Stimulated activated CD4-positive, alpha-beta T cell treated with anti-CD3 and anti-CD28 coated beads, Interleukin-4, amount 100 ng/mL, for 24 hours (primary cell): ENCODE data around the gene EEA1.
A peak's percentile ranks its signal among the peaks of the same experiment; 100 is the strongest.
"Not testable (repeated sequence)": the region's sequence is repeated elsewhere in the genome, so short reads cannot be mapped to it uniquely, and the experiment has no call there.

Experiments
- DNase-seq: peaks from one replicate; pipeline ENCODE4 v3.0.0-alpha.2; 2020

The EEA1 gene

GRCh38 chr12:92928962-92929915, at the start of gene EEA1:
EEA1 (minus strand) TSS chr12:92929295; CDS start chr12:92929066, 229 bp downstream.
- peak; percentile 98 for DNase-seq

DNA sequence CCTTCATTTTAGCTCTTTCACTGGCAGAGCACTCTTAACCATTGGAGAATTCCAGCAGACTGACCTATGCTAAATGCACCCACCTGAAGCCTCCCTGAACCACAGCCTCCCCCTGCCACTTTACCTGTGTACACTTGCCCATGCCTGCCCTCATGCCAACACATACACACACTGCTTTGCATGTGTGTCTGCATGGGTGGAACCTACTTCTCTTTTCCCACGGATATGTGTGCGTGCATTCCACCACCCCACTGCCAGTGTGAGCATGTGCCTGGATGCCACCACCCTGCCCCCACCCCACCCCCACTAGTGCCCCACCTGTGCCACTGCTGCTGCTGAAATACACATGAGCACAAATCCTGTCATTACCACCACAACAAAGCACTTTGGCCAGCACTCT, 49.5 kb upstream of the EEA1 start:
- DNase-seq, result no peak

DNA sequence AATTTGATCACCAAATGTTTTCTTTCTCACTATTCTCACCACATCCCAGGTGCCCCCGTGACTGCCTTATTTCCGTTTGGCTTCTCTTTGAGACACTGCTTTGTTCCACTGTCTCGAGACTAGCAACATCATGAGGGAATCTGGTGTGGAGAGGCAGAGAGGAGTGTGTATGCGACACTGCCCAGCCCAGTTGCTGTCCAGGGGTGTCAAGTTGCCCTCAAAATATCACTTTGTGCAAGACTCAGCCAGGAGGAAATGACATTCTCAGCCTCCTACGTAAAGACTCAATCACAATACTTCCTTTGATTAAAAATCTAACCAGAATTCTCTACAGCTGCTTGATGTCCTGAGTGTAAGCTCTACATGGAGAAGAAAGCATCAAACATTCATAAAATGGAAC, 48.2 kb upstream of the EEA1 start:
- DNase-seq, result no peak

GRCh38 chr12:92974759-92975158, 45.7 kb upstream of the EEA1 start:
- DNase-seq, result no peak

DNA sequence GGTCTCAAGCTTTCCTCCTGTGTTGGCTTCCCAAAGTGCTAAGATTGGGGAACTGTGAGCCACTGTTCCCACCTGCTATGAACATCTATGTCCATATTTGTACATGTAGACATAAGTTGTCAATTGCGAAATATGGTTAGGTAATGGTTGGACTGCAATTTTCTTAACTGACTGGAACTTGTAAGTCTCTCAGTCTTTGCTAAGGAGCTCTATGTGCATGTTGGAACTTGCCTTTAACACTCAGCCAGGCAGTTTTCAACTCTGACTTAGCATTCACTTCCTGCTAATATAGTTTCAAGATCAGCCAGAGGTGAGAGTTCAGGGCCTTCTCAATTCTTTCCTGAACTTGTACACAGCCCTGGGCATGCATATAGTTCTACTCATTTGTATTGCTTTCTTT, 44.5 kb upstream of the EEA1 start:
- no peak for DNase-seq

GRCh38 chr12:92971859-92972524, 42.9 kb upstream of the EEA1 start:
- no peak for DNase-seq

GRCh38 chr12:92968176-92968813, 39.2 kb upstream of the EEA1 start:
- DNase-seq, result no peak

DNA sequence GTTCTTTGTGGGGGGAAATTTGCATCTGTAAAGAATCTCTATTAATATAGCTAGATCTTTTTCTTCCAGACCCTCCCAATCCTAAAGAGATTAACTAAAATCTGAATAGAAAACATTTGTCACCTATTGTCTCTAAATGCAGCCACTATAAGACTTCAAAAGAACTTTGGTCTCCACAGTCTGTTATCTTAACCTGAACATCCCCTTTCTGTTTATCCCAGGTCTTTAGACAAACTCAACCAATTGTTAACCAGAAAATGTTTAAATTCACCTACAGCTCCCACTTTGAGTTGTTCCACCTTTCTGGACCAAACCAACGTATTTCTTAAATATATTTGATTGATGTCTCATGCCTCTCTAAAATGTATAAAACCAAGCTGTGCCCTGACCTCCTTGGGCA, 35.3 kb upstream of the EEA1 start:
- not testable (repeated sequence) for DNase-seq

GRCh38 chr12:92961949-92962348, 32.9 kb upstream of the EEA1 start:
- no peak for DNase-seq

- DNase-seq, result no peak
Observed at GRCh38 chr12:92955997-92956663, 27.0 kb upstream of the EEA1 start.

DNA sequence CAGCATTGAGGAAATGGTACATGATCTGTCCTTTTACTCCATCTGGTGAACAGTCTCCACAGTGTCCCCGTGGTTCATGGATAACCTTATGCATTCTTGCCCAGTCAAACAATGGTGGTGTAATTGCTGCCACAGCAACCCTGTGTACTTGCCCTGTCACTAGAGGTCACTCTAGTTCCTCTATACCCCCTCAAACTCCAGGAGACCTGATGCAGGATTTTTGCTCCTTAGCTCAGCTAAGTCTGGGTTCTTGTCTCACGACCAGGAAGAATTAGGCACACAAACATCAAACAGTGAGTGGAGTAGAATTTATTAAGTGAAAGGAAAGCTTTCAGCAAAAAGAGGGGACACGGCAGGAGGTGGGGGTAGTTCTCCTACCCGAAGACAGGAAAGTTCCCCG, 24.7 kb upstream of the EEA1 start:
- DNase-seq, result no peak

DNA sequence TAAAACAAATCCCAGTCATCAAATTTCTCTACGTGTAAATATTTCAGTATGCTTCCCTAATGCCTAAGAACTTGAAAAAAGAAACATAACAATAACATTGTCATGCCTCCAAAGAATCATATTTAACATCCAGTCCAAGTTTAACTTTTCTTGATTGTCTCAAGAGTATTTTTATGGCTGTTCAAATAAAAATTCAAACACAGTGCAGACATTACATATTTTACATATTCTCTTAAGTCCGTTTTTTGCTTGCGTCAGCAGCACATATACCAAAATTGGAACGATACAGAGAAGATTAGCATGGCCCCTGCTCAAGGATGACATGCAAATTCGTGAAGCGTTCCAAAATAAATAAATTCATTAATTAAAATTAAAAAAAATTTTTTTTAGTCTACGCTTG, 23.3 kb upstream of the EEA1 start:
- no peak for DNase-seq

DNA sequence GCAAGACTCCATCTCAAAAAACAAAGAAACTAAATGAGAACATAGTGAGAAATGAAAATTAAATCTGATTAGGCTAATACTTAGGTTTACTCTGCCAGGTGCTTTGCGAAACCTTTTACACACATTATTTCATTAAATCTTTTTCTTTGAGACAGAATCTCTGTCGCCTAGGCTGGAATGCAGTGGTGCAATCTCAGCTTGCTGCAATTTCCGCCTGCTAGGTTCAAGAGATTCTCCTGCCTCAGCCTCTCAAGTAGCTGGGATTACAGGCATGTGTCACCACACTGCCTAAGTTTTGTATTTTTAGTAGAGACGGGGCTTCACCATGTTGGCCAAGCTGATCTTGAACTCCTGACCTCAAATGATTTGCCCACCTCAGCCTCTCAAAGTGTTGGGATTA, 21.9 kb upstream of the EEA1 start:
- no peak for DNase-seq

DNA sequence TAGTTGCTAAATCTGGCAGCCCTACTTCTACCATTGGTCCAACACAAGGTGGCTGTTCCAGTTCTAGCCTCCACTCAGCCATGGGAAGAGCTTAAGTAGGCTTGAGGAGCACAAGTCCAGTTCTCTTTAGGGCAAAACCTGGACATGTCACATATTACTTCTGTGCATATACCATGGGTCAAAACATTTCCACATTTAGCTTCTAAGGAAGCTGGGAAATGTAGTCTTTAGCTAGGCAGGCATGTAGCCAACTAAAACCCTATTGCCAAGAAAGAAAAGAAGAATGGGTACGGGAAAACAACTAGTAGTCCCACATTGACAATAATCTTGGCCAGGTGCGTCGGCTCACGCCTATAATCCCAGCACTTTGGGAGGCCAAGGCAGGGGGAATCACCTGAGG, 20.9 kb upstream of the EEA1 start:
- DNase-seq, result no peak

- DNase-seq, result no peak
Observed at GRCh38 chr12:92949466-92949865, 20.4 kb upstream of the EEA1 start.

GRCh38 chr12:92947589-92948215, 18.6 kb upstream of the EEA1 start:
- DNase-seq, result no peak

- DNase-seq, result no peak
Observed at GRCh38 chr12:92945659-92946220, 16.6 kb upstream of the EEA1 start.

DNA sequence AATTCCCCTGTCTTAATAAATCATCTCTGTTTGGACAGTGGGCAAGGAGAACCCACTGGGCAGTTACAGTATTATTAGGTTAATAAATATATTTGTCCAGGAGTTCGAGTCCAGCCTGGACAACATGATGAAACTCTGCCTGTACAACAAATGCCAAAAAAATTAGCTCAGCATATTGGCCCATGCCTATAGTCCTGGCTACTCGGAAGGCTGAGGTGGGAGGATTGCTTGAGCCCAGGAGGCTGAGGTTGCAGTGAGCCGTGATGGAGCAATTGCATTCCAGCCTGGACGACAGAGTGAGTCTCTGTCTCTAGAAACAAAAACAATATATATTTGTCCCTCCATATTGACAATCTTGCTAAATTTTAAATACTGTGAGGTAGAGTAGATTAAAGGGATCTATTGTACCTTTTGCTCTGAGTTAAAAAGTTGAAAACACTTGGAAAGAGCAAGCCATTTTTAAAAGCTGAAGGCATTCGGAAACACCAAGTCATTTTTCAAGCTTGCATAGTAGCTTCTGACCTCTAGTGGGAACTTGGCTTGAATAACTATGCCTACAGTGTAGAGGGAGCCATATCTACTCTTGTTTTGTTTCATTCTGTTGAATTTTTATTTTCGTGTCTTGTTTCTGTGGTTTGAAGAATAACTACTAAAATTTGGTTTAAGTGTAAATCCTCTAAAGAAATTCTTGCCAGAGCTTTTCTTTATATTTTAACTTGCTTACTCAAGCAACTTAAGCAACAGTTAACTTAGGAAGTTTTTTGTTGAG, 14.6 kb upstream of the EEA1 start:
- no peak for DNase-seq

- no peak for DNase-seq
Observed at GRCh38 chr12:92942905-92943304, 13.8 kb upstream of the EEA1 start.

DNA sequence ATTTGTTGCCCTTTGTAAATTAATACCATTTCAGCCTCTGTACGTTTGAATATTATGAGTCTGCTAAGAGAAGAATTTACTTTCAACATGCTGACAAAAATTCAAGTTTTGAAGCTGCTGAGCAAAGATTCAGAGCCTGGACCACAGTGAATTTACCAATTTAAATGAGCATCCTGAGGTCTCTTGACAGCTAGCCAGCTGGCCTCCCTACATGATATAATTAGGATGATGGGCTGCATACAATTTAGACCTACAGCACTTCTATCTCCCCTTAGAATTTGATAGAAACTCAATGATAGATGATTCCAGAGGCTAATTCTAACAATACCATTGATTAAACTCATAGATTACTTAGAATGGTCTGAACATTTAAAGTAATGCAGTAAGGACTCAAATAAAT, 10.0 kb upstream of the EEA1 start:
- DNase-seq, result no peak

GRCh38 chr12:92938638-92939037, 9.5 kb upstream of the EEA1 start:
- no peak for DNase-seq

DNA sequence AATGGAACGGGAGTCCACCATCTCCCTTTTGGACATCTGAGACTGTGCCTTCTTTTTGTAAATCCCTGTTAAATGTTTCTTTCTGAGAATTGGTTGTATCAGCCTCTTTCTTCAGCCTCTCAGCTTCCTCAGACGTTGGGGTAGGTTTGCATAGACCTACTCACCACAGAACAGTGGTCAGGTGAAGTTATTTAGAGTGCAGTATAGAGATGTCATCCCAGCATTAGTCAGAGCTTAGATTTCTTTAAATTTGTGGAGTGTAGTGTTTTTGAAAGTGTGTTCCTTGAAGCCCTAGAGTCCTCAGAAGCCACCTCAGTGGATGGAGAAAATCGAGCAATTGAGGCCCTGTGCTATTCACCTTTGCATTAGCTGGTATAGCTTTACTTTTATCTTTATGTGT, 8.9 kb upstream of the EEA1 start:
- no peak for DNase-seq
